Nephron progenitor cell (in vitro differentiated cells): ENCODE data around the gene THAP11.

Experiments
- DNase-seq: peaks from one replicate; pipeline ENCODE4 v3.0.0; 2021
- H3K27ac Mint-ChIP-seq: 2 replicates; pipeline ENCODE4 v1.8.0; 2021; ENCODE audit warnings: mild to moderate bottlenecking, moderate library complexity, mixed read lengths
- H3K27me3 Mint-ChIP-seq: 2 replicates; pipeline ENCODE4 v1.8.0; 2021; ENCODE audit warnings: mild to moderate bottlenecking, low read depth, mixed read lengths; ENCODE audit not compliant: poor library complexity
- H3K36me3 Mint-ChIP-seq: 2 replicates; pipeline ENCODE4 v1.8.0; 2021; ENCODE audit warnings: low read depth, mixed read lengths
- H3K4me1 Mint-ChIP-seq: 2 replicates; pipeline ENCODE4 v1.8.0; 2021; ENCODE audit warnings: mixed read lengths
- H3K4me3 Mint-ChIP-seq: 2 replicates; pipeline ENCODE4 v1.8.0; 2021; ENCODE audit warnings: mild to moderate bottlenecking, moderate library complexity, mixed read lengths
- H3K9me3 Mint-ChIP-seq: 2 replicates; pipeline ENCODE4 v1.8.0; 2021; ENCODE audit warnings: mild to moderate bottlenecking, moderate library complexity, mixed read lengths
- CTCF ChIP-seq: fragments of 200-600 bp; sonication (generic); IDR thresholded peaks from 2 replicates; pipeline ENCODE4 v1.5.0; 2021; ENCODE audit warnings: antibody characterized with exemption

The THAP11 gene

GRCh38 chr16:67841198-67841815 is 813 bp upstream of the THAP11 start:
- Mint-ChIP-seq H3K36me3 (no peaks in the 10 kb centered on the region), H3K27me3 (peaks cover 4% of the 10 kb centered on the region), H3K9me3 (no peaks in the 10 kb centered on the region), H3K27ac (peak overlapping the region; percentile 85), H3K4me3 (peak overlapping the region; percentile 93), H3K4me1 (peaks cover 47% of the 10 kb centered on the region)
- no peak for DNase-seq
- no peak for TF ChIP-seq CTCF

GRCh38 chr16:67842509-67843342 is 606 bp downstream of the THAP11 start:
- peak; percentile 65 for DNase-seq
- Mint-ChIP-seq H3K36me3 (no peaks in the 10 kb centered on the region), H3K4me3 (peak overlapping the region; percentile 93), H3K27ac (peak overlapping the region; percentile 89), H3K4me1 (peaks cover 50% of the 10 kb centered on the region), H3K9me3 (no peaks in the 10 kb centered on the region), H3K27me3 (peaks cover 4% of the 10 kb centered on the region)
- TF ChIP-seq CTCF: no peak

GRCh38 chr16:67843343-67843765 is 1.2 kb downstream of the THAP11 start:
- Mint-ChIP-seq H3K4me3 (peak overlapping the region; percentile 93), H3K9me3 (no peaks in the 10 kb centered on the region), H3K27me3 (peaks cover 2% of the 10 kb centered on the region), H3K27ac (peak overlapping the region; percentile 89), H3K36me3 (no peaks in the 10 kb centered on the region), H3K4me1 (peaks cover 52% of the 10 kb centered on the region)
- DNase-seq: peak; percentile 29
- TF ChIP-seq CTCF: no peak

GRCh38 chr16:67844497-67844896 is 2.4 kb downstream of the THAP11 start:
- TF ChIP-seq CTCF: no peak
- H3K27me3 Mint-ChIP-seq: no peaks in the 10 kb centered on the region
- no peak for DNase-seq
- H3K27ac Mint-ChIP-seq: peak overlapping the region; percentile 89
- H3K4me1 Mint-ChIP-seq: peaks cover 56% of the 10 kb centered on the region
- H3K4me3 Mint-ChIP-seq: peak overlapping the region; percentile 93
- peaks cover 5% of the 10 kb centered on the region for H3K36me3 Mint-ChIP-seq
- no peaks in the 10 kb centered on the region for H3K9me3 Mint-ChIP-seq

- no peak for TF ChIP-seq CTCF
- H3K9me3 Mint-ChIP-seq: no peaks in the 10 kb centered on the region
- H3K4me3 Mint-ChIP-seq: peak overlapping the region; percentile 93
- peak overlapping the region; percentile 99 for H3K27ac Mint-ChIP-seq
- peaks cover 13% of the 10 kb centered on the region for H3K36me3 Mint-ChIP-seq
- DNase-seq: no peak
- H3K27me3 Mint-ChIP-seq: no peaks in the 10 kb centered on the region
- H3K4me1 Mint-ChIP-seq: peaks cover 56% of the 10 kb centered on the region
Observed at GRCh38 chr16:67845291-67846062, 3.4 kb downstream of the THAP11 start.
